Stimulated activated naive CD4-positive, alpha-beta T cell treated with Interleukin-2 at 50 U/mL for 16 hours (primary cell): Measurements from ENCODE around the gene SORCS2.

Source experiments
- DNase-seq: peaks from one replicate; lab custom pipeline; 2025; lab: John Stamatoyannopoulos, UW

The SORCS2 gene

GRCh38 chr4:7375427-7375826, 183.1 kb downstream of the SORCS2 start:
- DNase-seq: no peak

DNA sequence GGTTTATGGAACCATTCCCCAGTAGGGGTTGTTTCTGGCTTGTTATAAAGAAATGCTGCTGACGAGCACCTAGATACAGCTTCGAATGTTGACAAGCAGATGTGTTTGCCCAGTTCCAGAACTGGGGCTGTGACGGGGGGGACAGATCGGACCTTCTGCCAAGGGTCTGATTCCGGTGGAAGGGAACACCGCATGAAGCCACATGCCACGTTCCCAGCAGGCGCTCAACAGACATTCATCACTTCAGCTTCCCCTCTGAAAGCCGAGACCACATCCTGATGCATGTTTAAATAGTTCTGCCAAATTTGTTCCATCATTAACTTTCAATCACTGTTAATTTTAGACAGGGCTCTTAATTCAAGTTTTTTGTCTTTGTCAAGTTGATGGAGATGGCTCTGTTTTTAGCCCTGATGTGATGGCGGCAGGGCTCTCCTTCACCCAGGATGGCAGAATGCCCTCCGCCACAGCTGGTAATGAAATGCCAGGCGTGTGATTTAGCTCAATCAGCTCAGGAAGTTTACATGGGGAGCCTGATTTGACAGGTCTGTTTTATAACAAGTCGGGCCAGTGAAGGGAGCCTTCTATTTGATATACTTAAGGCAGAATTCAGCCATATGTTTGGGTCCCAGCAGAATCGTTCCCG, 185.0 kb downstream of the SORCS2 start:
- DNase-seq: no peak

GRCh38 chr4:7379186-7379585, 186.8 kb downstream of the SORCS2 start:
- DNase-seq: no peak

GRCh38 chr4:7379719-7380118, 187.4 kb downstream of the SORCS2 start:
- no peak for DNase-seq

- DNase-seq: no peak
Measured at GRCh38 chr4:7381221-7381889, 189.0 kb downstream of the SORCS2 start.

- no peak for DNase-seq
Measured at GRCh38 chr4:7381890-7382633, 189.7 kb downstream of the SORCS2 start.

- no peak for DNase-seq
Measured at GRCh38 chr4:7382634-7383014, 190.3 kb downstream of the SORCS2 start.

GRCh38 chr4:7383266-7383665, 190.9 kb downstream of the SORCS2 start:
- DNase-seq: no peak

DNA sequence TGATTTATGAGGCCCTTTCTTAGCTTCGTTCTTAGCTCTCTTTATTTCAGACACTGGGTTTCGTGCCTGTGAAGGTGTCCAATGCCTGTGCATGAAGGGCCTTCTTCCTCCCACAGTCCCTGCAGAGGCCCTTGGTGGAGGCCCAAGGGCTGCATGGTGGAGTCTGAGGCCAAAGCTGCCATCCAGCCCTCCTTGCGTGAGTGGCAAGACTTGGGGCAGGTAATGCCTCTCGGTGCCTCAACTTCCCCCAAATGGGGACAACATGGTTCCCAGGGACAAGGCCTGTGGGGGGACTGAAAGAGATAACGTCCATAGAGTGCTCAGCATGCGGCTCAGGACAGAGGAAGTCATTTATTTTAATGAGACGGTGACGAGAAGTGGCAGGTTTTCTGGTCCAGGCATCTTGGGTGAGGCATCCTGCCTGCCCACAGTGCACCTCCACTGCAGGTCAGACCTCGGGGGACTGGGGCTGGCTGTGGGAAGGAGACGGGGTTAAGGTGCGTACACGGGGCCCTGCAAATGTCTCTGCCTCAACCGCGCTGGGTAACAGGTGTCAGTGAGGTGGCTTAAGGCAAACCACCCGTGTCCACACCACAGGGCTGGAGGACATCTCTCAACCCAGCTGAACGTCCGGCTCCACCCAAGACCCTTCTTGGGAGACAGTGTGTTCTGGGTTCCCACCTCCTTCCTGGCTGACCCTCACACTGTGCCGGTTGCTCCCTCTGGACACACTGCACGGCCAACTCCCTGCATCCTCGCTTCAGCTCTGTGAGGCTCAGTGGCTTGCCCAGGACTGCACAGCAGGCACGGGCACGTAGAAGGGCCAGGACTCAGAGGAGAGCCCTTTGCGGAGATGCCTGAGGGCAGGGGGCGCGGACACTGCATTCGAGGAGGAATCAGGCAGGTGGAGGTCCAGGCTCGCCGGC, 191.9 kb downstream of the SORCS2 start:
- no peak for DNase-seq

DNA sequence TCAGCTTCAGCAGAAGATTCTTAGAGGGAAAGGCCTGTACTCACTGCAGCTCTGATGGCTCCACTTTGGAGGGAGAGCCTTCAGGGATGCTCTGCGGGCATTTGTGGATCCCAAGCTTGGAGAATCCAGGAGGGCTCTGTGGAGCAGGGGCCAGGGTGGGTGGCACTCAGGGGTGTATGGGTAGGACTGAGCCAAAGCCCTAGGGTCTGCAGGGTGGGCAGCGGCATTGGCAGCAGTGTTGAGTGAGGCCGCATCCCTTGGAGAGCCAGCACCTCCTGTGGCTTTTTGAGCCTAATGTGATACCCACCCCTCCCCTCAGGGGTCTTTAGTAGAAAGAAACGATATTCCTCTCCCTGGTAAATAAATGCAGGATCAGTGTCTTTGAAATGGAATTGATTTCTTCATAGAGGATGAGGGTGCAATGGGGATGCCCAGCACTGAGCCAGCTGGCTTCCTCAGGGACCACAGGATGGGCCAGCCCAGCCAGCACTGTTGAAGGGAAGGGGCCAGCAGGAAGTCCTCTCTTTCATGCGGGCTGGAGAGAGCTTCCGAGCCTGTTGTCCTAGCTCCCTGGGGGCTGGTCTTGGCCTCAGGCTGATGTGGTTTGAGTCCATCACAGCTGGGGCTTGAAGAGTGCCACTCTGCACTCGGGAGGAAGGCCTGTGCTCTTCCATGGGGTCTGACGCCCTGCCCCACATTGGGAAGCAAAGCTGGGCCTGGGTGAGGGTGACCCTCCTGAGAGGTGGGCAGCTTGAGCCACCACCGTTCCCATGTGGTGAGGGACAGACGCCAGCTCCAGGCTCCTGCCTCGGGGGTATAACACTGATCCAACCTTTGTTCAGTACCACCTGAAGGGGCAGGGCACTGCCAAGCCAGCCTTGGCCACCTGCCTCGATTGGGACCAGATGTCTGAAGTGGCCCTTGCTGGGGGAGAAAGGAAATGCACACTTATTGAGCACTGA, 192.9 kb downstream of the SORCS2 start:
- no peak for DNase-seq

- no peak for DNase-seq
Measured at GRCh38 chr4:7387925-7388324, 195.6 kb downstream of the SORCS2 start.

- DNase-seq: no peak
Measured at GRCh38 chr4:7388627-7389026, 196.3 kb downstream of the SORCS2 start.

- no peak for DNase-seq
Measured at GRCh38 chr4:7389101-7389701, 196.9 kb downstream of the SORCS2 start.

DNA sequence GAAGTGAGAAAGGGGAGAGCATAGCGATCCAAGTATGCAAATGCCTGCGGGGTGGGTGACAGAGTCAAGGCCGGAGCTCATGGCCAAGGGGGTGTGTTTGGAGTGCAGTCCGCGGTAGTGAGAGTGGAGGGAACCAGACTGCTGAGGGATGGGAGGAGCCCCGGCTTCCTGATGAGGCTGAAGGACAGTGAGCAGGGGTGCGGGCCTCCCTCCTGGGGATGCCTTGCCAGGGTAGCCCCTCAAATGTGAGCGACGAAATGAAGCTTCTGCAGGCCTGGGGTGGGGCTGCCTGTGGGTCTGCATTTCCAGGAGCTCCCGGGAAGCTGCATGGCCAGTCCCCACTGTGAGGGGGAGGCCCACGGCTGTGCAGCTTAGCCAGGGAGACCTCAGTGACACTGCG, 197.4 kb downstream of the SORCS2 start:
- no peak for DNase-seq

DNA sequence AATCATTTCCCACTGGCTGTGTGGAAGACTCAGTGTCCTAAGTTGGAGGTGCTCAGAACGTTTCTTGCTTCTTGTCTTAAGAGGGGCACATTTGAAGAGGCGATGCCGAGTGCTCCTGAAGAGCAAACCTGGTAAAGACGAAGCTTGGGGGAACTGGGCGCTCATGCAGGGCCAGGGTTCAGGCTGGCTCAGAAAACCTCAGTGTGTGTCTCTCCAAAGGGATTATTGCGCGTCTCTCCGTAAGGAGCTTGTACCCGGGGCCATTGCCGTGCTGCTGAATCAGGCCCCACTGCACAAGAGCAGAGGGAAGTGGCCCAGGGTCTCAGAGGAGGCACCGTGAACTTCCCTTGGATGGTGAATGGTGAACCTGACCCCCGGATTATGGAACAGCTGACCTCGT, 198.0 kb downstream of the SORCS2 start:
- DNase-seq: no peak

DNA sequence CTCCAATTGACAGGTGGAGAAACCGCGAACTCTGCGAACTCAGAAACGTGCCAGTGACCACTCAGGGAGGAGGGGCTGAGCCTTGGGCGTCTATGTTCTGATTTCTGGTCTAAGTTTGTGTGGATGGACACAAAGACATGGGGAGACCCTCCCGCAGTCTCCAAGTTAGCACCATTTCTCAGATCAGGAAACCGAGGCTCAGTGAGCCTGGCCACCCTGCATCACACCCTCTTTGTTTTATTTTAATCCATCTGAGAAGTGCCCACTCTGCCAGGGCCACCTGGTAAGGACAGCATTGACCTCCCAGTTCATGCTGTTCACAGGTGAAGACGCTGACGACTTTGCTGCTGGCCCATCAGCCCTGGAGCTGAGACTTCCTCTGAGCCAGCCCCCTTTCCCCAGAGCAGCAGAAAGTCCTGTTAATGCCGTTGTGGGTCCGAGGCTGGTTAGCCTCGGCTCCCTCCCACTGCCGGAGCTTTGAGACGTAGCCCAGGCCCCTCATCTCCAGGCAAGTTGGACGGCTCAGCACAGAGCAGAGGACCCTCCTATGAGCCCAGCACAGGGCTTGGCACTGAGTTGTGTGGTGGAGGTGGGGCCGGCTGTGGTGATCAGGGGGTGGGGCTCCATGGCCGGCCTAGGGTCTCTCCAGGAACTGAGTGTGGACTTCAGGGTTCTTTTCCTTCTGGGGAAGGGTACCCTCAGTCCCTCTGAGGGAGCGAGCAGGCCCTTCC, 198.7 kb downstream of the SORCS2 start:
- no peak for DNase-seq

- no peak for DNase-seq
Measured at GRCh38 chr4:7391637-7392437, 199.5 kb downstream of the SORCS2 start.

DNA sequence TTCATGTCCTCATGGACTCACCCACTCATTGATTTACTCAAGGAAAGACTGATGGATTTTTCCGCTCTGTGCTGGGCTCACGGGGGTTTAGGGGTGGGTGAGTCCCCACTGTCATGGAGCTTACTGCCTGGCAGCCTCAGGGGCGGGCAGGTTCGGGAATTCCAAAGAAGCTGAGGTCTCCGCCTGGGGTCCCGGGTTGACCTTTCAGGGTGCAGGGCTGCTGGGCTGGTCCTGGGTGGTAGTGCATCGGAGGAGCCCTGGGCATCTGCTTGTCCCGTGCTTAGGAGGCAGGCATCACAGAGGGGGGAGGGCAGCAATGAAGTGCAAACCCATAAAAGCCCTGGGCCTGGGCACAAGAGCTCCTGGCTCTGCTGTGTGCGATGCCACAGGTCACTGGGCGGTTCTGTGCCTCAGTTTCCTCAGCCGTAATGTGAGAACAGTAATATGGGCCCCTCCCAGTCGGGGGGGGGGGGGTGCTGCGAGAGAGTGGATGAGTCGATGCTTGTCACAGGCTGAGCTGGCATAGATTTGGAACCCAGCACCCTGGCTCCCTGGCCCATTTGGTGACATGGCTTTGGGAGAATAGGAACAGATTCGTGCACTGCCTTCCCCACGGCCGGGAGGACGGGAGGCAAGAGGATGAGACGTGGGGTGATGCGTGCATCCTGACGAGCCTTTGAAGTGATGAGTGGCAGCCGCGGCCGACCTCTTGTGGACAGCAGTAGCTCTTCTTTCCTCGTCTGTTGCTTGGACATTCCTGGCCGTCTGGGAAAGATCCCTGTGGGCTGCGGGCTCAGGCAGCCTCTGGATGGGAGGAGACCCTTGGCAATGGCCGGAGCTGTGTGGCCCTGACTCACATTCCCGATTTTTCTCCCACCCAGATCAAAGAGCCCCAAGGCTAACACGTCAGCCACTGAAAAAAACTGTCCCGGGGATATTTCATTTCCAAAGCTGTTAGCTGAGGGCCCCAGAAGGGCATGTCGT, 200.4 kb downstream of the SORCS2 start:
- no peak for DNase-seq
